Brain microvascular endothelial cell (primary cell): ENCODE measurements around the gene RHOD.

Experiments used
- DNase-seq: peaks from one replicate; pipeline ENCODE4 v3.0.0-alpha.2; 2020
- H3K27ac ChIP-seq: fragments of 250-450 bp; sonication (Bioruptor Pico); 2 replicates; pipeline ENCODE4 v1.5.1; 2020; ENCODE audit warnings: mild to moderate bottlenecking, moderate library complexity
- H3K27me3 ChIP-seq: fragments of 250-450 bp; sonication (Bioruptor Pico); replicated peaks from 2 replicates; pipeline ENCODE4 v1.5.1; 2020; ENCODE audit warnings: mild to moderate bottlenecking
- H3K36me3 ChIP-seq: fragments of 250-450 bp; sonication (Bioruptor Pico); replicated peaks from 2 replicates; pipeline ENCODE4 v1.5.1; 2020; ENCODE audit warnings: mild to moderate bottlenecking
- H3K4me3 ChIP-seq: 2 replicates; pipeline ENCODE4 v1.5.1; 2011; ENCODE audit warnings: low read depth, mild to moderate bottlenecking, control low read depth, low read length, moderate library complexity
- CTCF ChIP-seq: IDR thresholded peaks from 2 replicates; pipeline ENCODE4 v1.5.1; 2011; ENCODE audit warnings: low read depth, mild to moderate bottlenecking, moderate library complexity, low read length, control low read depth, inconsistent platforms; ENCODE audit errors: missing control alignments
- in situ Hi-C: cut with HindIII; loops from 2 replicates; pipeline ENCODE4 v1.10.0; 2017; ENCODE audit warnings: low sequenced_read_pairs, low pct_ligation_motif_present

RHOD gene

DNA sequence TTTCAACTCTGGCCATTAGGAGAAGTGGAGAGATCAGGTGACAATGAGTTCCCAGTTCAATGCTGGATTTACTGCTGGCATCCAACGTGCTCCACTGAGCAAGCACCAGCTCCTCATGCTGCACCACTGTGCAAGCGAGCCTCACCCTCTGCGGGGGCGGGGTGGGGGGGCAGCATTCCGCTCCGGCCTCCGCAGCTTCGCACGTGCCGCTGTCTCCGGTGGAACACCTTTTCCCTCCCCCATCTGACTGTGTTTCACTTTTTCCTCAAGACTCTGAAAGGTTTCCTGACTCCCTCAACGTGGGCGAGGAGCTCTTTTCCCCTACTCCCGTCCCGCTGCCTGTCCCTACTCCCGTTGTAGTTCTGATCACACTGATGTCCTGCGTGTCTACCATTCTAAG, 835 bp upstream of the RHOD start:
- in situ Hi-C loops = no loop called here
- Histone ChIP-seq H3K36me3 (no peaks in the 10 kb centered on the region), H3K27me3 (no peaks in the 10 kb centered on the region), H3K27ac (no peak overlapping the region), H3K4me3 (peak overlapping the region; percentile 60)
- no peak for DNase-seq
- TF ChIP-seq CTCF = no peak

GRCh38 chr11:67057205-67057672, 592 bp downstream of the RHOD start:
- no peaks in the 10 kb centered on the region for H3K36me3 ChIP-seq
- no peak for DNase-seq
- peak overlapping the region; percentile 60 for H3K4me3 ChIP-seq
- H3K27me3 ChIP-seq = no peaks in the 10 kb centered on the region
- no peak for TF ChIP-seq CTCF
- no peak overlapping the region for H3K27ac ChIP-seq
- in situ Hi-C loops = no loop called here

DNA sequence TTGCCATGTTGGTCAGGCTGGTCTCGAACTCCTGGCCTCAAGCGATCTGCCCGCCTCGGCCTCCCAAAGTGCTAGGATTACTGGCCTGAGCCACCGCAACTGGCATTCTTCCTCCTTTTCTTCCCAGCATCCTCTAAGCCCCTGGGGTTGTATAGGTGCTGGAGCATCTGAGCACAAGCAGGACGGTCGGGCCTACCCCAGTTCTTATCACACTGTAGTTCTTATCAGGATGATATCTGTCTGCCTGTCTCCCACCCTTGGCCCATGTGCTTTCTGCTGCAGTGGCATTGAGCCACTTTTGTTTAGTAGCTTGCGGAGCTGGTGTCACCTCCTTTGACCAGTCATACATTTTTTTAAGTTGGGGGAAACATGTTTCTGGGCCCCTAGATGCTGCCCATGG, 1.9 kb downstream of the RHOD start:
- Histone ChIP-seq H3K4me3 (no peak overlapping the region), H3K27ac (no peak overlapping the region), H3K27me3 (no peaks in the 10 kb centered on the region), H3K36me3 (no peaks in the 10 kb centered on the region)
- TF ChIP-seq CTCF = no peak
- in situ Hi-C loops = no loop called here
- DNase-seq = no peak

DNA sequence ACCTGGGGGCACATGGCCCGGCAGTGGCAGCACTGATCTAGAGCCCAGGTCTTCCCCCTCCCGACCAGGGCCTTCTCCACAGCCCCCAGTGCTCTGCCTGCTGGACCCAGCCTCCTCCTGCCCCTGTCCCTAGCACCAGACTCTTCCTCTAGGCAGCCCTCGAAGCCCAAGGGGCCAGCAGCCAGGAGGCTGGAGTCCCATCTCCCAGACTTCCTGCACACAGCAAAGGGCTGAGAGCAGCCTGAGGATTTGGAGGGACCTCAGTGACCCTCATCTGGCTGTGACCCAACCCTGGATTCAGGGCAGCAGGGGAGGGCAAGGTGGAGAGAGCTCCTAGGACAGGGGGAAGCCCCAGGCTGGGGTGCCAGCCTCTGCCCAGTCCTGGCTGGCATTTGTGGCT, 3.0 kb downstream of the RHOD start:
- in situ Hi-C loops = no loop called here
- no peak for DNase-seq
- no peaks in the 10 kb centered on the region for H3K36me3 ChIP-seq

DNA sequence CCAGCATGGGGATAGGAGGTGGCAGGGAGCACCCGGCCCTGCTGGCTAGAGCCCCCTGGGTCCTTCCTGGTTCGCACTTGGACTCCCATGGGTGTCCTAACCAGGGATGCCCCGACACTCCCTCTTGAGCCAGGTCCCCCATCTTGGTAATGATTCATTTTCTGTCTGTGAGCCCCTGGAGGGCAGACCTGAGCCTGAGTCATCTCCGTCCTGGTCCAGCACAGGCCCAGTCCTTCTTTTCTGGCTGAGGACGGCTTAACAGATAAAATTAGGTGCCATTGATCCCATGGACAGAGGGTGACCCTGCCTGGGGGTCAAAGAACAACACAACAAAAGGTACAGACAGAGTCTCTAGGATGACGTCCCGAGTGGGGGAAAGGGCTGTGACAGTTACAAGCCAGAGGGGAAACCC, 3.5 kb downstream of the RHOD start:
- DNase-seq = peak; percentile 45
- no peak overlapping the region for H3K4me3 ChIP-seq
- H3K27ac ChIP-seq = no peak overlapping the region
- no peaks in the 10 kb centered on the region for H3K27me3 ChIP-seq
- H3K36me3 ChIP-seq = no peaks in the 10 kb centered on the region
- in situ Hi-C loops = no loop called here
- peak; percentile 22 for TF ChIP-seq CTCF

More for the DNA sequence above, 3.0 kb downstream of the RHOD start:
- TF ChIP-seq CTCF = no peak
- H3K27me3 ChIP-seq = no peaks in the 10 kb centered on the region
- no peak overlapping the region for H3K4me3 ChIP-seq
- no peak overlapping the region for H3K27ac ChIP-seq
